ENCODE data around the gene RABAC1. TPM values are rescaled to one million over a fixed set of nuclear protein-coding genes. Genes with fewer than 3 reads are reported as not detected.

Gene RABAC1
- total RNA-seq, 6 donors from 2014 or later: 59.7 to 222 (median 163) TPM

DNA sequence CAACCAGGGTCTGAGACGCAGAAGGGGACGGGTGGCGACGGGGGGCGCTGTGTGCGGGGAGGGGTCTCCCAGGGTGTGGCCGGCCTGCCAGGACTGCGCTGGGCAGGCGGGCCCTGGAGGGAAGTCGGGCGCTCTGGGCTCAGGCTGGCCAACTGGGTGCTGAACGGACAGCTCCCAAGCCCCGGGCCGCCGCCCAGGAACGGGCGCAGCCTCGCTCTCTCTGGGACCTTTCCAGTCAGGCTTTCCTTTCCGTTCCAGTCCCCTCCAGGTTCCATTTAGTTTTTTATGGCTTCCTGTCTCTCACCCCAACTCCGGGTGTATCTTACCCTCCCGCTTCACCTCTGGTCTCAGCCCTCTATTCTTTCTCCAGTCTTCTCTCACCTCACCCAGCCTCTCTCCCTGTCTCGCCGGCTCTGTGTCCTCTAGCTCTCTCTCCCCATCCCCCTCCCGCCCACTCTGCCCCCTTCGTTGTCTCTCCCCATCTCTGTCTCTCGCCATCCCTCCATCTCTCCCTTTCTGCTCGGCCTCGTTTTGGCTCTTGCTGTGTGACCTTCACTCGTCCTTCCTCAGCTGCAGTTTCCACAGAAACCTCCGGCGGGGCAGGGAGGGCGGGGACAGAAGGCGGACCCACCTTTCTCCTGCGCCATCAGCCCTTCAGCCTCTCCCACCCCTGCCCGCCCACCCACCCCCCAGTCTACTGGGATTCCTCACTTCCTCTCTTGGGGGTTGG is 38.2 kb upstream of the RABAC1 start:
- Histone ChIP-seq H3K4me3 (no peak overlapping the region), H3K27ac (no peak overlapping the region), H3K27me3 (peaks cover 0 to 53% (median 25%) of the 10 kb centered on the region in 4 donors), H3K9me3 (no peaks in the 10 kb centered on the region), H3K4me1 (peaks cover 11 to 36% (median 15%) of the 10 kb centered on the region in 4 donors), H3K36me3 (no peaks in the 10 kb centered on the region)
- 2 to 3% methylated on average over 30 to 32 of the region's 35 CpGs for whole genome bisulfite sequencing, 2 donors
- DNase-seq (peak; percentile 29 to 90), ATAC-seq (ENCODE audit: low FRiP score in 2 of 2) (peak; percentile 45 to 54)
- TF ChIP-seq POLR2A (IDR thresholded peaks at IDR 0.05) (no peak), POLR2AphosphoS5 (IDR thresholded peaks at IDR 0.05) (no peak), EP300 (IDR thresholded peaks at IDR 0.05) (no peak)
- TF ChIP-seq, protein P1, sequence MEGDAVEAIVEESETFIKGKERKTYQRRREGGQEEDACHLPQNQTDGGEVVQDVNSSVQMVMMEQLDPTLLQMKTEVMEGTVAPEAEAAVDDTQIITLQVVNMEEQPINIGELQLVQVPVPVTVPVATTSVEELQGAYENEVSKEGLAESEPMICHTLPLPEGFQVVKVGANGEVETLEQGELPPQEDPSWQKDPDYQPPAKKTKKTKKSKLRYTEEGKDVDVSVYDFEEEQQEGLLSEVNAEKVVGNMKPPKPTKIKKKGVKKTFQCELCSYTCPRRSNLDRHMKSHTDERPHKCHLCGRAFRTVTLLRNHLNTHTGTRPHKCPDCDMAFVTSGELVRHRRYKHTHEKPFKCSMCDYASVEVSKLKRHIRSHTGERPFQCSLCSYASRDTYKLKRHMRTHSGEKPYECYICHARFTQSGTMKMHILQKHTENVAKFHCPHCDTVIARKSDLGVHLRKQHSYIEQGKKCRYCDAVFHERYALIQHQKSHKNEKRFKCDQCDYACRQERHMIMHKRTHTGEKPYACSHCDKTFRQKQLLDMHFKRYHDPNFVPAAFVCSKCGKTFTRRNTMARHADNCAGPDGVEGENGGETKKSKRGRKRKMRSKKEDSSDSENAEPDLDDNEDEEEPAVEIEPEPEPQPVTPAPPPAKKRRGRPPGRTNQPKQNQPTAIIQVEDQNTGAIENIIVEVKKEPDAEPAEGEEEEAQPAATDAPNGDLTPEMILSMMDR (IDR thresholded peaks at IDR 0.05): no peak

DNA sequence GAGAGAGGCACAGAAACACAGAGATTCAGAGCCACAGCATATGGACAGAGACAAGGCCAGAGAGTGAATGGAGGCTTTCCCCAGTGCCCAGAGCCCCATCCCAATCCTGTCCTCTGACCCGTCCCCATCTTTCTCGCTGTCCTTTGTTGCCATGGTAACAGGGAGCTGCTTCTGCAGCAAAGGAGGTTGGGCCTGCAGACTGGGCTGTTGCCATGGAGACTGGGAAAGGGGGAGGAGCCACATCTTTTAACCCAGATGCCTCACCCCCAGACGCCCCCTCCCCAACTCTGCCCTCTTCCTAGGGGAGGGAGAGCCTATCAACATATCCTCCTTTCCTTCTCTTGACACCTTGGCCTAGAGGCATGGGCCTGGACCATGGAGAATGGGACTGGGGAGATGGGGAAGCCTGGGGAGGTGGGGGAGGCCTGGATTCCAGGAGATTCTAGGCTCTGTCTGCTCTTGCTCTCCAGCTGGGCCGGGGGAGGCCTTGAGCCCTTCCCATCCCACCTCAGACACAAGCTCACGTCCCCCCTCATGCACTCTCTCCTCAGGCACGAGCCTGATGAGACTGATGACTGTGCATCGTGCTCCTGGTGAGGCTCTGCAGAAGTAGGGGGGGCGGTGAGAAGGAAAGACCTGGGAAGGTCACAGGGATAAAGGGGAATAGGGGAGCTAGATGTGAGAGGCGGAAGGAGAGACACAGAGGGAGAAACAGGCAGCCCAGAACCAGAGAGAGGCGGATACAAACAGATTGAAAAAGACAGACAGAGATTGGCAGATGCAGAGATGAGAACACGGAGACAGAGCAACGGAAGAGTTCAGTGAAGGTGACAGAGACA is 37.1 kb upstream of the RABAC1 start:
- no peak for ATAC-seq (ENCODE audit: low FRiP score in 2 of 2)
- WGBS, 2 donors: 34 to 48% methylated on average over 12 of the region's 12 CpGs
- Histone ChIP-seq H3K27me3 (peaks cover 0 to 55% (median 23%) of the 10 kb centered on the region in 4 donors), H3K27ac (no peak overlapping the region), H3K4me1 (peaks cover 11 to 36% (median 15%) of the 10 kb centered on the region in 4 donors), H3K36me3 (no peaks in the 10 kb centered on the region), H3K4me3 (no peak overlapping the region), H3K9me3 (no peaks in the 10 kb centered on the region)
- TF ChIP-seq, protein P1 (IDR thresholded peaks at IDR 0.05): no peak
- no peak for TF ChIP-seq POLR2AphosphoS5 (IDR thresholded peaks at IDR 0.05)
- no peak for TF ChIP-seq POLR2A (IDR thresholded peaks at IDR 0.05)
- no peak for TF ChIP-seq EP300 (IDR thresholded peaks at IDR 0.05)
- DNase-seq: no peak

DNA sequence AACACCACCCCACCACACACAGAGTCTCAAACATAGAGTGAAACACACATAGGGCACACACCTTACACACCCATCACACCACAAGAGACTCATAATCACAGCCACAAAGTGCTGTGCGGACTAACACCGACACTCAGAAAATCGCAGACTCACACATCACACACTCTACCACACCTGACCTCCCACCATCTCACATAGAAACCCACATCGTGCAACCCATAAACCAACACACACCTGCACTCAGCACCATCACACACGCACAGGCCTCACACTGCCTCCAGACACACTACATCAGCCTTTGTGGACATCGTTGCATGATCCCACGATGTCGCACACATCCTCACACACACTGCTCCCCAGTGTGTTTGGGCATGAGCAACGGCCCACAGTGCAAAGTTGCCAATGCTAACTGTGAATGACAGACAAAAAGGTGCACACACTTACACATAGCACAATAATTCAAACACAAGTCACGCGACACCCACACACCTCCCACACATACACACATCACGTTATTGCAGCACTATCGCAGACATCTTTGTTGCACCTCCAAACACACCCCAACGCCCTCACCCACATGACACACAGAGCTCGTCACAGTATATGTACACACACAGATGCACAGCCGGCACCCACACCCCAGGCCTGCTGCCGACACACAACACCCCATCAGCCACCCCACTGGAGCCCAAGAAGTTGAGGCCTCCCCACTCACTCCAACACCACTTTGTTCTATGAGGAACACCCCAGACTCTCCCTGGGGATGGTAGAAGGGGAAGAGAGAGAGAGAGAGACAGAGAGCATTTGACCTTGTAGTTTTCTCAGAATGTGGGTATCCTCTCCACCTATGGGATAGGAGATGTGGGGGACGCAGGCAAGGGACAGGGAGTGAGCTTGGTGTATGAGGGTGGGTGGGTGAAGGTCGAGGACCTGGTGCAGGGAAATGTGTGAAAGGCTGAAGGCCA is 36.2 kb upstream of the RABAC1 start:
- no peak overlapping the region for H3K4me3 ChIP-seq
- no peak for TF ChIP-seq POLR2A (IDR thresholded peaks at IDR 0.05)
- TF ChIP-seq, protein P1 (IDR thresholded peaks at IDR 0.05): no peak
- no peak for TF ChIP-seq EP300 (IDR thresholded peaks at IDR 0.05)
- TF ChIP-seq POLR2AphosphoS5 (IDR thresholded peaks at IDR 0.05): no peak
- peaks cover 11 to 36% (median 15%) of the 10 kb centered on the region in 4 donors for H3K4me1 ChIP-seq
- H3K27ac ChIP-seq: no peak overlapping the region
- 81 to 82% methylated on average over 19 of the region's 19 CpGs for WGBS, 2 donors
- DNase-seq (no peak), ATAC-seq (ENCODE audit: low FRiP score in 2 of 2) (no peak)
- no peaks in the 10 kb centered on the region for H3K36me3 ChIP-seq
- H3K9me3 ChIP-seq: no peaks in the 10 kb centered on the region
- H3K27me3 ChIP-seq: peaks cover 0 to 55% (median 23%) of the 10 kb centered on the region in 4 donors

DNA sequence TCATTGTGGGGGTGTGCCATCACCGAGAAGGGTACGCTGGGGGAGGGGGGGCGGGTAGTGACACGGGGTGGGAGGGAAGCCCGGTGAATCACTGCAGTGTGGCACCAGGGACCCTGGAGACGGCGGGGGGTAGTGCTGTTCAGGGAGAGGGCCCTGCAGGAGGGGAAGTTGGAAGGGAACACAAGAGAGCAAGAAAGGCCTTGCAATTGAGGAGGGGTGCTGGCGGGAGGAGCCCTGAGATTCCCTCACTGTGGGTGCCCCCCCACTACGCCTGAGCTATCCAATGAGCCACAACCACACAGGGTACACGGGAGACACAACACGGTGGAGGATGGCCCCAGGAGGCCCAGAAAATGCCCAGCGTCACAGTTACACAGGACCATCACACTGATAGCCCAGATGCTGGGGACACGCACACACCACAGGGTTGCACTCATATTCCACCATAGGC is 35.4 kb upstream of the RABAC1 start:
- TF ChIP-seq, protein P1 (IDR thresholded peaks at IDR 0.05): no peak
- no peak for TF ChIP-seq POLR2A (IDR thresholded peaks at IDR 0.05)
- TF ChIP-seq EP300 (IDR thresholded peaks at IDR 0.05): no peak
- TF ChIP-seq POLR2AphosphoS5 (IDR thresholded peaks at IDR 0.05): no peak
- Histone ChIP-seq H3K27me3 (peaks cover 0 to 52% (median 21%) of the 10 kb centered on the region in 4 donors), H3K36me3 (no peaks in the 10 kb centered on the region), H3K9me3 (no peaks in the 10 kb centered on the region), H3K4me1 (peaks cover 11 to 36% (median 15%) of the 10 kb centered on the region in 4 donors), H3K4me3 (peak overlapping the region in 3 of 4 donors; percentile 47 to 52 (median 47)), H3K27ac (no peak overlapping the region)
- 18 to 25% methylated on average over 12 to 13 of the region's 13 CpGs for WGBS, 2 donors
- DNase-seq (no peak), ATAC-seq (ENCODE audit: low FRiP score in 2 of 2) (no peak)
